ENCODE measurements around the gene GCN1.

- TF ChIP-seq POLR2AphosphoS5 (IDR thresholded peaks at IDR 0.05) (peak; percentile 80 to 82), POLR2A (IDR thresholded peaks at IDR 0.05) (peak in 1 of 4 donors; percentile 54), EP300 (IDR thresholded peaks at IDR 0.05) (peak in 1 of 4 donors; percentile 34)
- TF ChIP-seq, protein P1, sequence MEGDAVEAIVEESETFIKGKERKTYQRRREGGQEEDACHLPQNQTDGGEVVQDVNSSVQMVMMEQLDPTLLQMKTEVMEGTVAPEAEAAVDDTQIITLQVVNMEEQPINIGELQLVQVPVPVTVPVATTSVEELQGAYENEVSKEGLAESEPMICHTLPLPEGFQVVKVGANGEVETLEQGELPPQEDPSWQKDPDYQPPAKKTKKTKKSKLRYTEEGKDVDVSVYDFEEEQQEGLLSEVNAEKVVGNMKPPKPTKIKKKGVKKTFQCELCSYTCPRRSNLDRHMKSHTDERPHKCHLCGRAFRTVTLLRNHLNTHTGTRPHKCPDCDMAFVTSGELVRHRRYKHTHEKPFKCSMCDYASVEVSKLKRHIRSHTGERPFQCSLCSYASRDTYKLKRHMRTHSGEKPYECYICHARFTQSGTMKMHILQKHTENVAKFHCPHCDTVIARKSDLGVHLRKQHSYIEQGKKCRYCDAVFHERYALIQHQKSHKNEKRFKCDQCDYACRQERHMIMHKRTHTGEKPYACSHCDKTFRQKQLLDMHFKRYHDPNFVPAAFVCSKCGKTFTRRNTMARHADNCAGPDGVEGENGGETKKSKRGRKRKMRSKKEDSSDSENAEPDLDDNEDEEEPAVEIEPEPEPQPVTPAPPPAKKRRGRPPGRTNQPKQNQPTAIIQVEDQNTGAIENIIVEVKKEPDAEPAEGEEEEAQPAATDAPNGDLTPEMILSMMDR (IDR thresholded peaks at IDR 0.05), result peak in 5 of 6 experiments; percentile 22 to 65 (median 52)
These were observed 40.3 kb upstream of the GCN1 start for GRCh38 chr12:120234643-120235368.

Measured in upper lobe of left lung (tissue), 4 donors.